HL-60 (cell line): ENCODE measurements around the gene ATP11B.

ENCODE experiments used
- GABPA ChIP-seq: IDR thresholded peaks from 2 replicates; pipeline ENCODE4 v1.6.1; 2012; ENCODE audit warnings: low read depth
- POLR2AphosphoS5 ChIP-seq: IDR thresholded peaks from 2 replicates; pipeline ENCODE4 v1.6.1; 2012; ENCODE audit warnings: low read depth
- TF ChIP-seq, protein P1 (sequence below): IDR thresholded peaks from one replicate; pipeline ENCODE4 v1.5.1; 2011; ENCODE audit warnings: low read length, control low read depth, inconsistent platforms; ENCODE audit not compliant: insufficient read depth
- TF ChIP-seq, protein P2 (sequence below): IDR thresholded peaks from 2 replicates; pipeline ENCODE4 v1.6.1; 2012; ENCODE audit warnings: low read depth; ENCODE audit not compliant: insufficient replicate concordance

DNA sequence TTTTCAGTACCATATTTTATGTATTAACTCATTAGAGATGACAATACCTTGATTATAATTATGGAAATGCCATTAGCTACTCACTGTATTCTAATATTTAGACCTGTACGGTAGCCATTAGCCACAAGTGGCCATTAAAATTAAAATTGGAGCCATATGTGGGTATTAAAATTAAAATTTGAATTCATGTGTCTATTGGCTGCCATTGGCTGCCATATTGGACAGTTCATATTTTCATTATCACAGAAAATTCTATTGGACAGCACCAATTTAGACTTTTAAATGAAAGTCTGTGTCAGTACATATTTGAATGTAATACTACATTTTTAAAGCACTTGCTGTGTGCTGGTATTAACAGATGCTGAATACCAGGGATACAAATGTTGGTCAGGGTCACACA lies 3.0 kb downstream of the ATP11B start:
- TF ChIP-seq, protein P1, sequence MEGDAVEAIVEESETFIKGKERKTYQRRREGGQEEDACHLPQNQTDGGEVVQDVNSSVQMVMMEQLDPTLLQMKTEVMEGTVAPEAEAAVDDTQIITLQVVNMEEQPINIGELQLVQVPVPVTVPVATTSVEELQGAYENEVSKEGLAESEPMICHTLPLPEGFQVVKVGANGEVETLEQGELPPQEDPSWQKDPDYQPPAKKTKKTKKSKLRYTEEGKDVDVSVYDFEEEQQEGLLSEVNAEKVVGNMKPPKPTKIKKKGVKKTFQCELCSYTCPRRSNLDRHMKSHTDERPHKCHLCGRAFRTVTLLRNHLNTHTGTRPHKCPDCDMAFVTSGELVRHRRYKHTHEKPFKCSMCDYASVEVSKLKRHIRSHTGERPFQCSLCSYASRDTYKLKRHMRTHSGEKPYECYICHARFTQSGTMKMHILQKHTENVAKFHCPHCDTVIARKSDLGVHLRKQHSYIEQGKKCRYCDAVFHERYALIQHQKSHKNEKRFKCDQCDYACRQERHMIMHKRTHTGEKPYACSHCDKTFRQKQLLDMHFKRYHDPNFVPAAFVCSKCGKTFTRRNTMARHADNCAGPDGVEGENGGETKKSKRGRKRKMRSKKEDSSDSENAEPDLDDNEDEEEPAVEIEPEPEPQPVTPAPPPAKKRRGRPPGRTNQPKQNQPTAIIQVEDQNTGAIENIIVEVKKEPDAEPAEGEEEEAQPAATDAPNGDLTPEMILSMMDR = no peak
- TF ChIP-seq POLR2AphosphoS5 = no peak
- no peak for TF ChIP-seq GABPA
- TF ChIP-seq, protein P2, sequence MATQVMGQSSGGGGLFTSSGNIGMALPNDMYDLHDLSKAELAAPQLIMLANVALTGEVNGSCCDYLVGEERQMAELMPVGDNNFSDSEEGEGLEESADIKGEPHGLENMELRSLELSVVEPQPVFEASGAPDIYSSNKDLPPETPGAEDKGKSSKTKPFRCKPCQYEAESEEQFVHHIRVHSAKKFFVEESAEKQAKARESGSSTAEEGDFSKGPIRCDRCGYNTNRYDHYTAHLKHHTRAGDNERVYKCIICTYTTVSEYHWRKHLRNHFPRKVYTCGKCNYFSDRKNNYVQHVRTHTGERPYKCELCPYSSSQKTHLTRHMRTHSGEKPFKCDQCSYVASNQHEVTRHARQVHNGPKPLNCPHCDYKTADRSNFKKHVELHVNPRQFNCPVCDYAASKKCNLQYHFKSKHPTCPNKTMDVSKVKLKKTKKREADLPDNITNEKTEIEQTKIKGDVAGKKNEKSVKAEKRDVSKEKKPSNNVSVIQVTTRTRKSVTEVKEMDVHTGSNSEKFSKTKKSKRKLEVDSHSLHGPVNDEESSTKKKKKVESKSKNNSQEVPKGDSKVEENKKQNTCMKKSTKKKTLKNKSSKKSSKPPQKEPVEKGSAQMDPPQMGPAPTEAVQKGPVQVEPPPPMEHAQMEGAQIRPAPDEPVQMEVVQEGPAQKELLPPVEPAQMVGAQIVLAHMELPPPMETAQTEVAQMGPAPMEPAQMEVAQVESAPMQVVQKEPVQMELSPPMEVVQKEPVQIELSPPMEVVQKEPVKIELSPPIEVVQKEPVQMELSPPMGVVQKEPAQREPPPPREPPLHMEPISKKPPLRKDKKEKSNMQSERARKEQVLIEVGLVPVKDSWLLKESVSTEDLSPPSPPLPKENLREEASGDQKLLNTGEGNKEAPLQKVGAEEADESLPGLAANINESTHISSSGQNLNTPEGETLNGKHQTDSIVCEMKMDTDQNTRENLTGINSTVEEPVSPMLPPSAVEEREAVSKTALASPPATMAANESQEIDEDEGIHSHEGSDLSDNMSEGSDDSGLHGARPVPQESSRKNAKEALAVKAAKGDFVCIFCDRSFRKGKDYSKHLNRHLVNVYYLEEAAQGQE = no peak
